Testis (tissue), 3 donors: Measurements from ENCODE around the gene MTSS2. TPM values are rescaled to one million over a fixed set of nuclear protein-coding genes. Genes with fewer than 3 reads are reported as not detected.

ENCODE experiments used
- DNase-seq: peaks from one replicate; pipeline ENCODE4 v3.0.0-alpha.2; 2019
- H3K27ac ChIP-seq, 2 donors: fragments of 200-600 bp; sonication (generic); one replicate each; pipeline ENCODE4 v1.5.1; 2019
- H3K27me3 ChIP-seq: fragments of 200-600 bp; sonication (generic); one replicate; pipeline ENCODE4 v1.5.1; 2019
- H3K36me3 ChIP-seq: fragments of 200-600 bp; sonication (generic); one replicate; pipeline ENCODE4 v1.5.1; 2017; ENCODE audit warnings: low read depth; ENCODE audit errors: missing control alignments
- H3K4me1 ChIP-seq: fragments of 200-600 bp; sonication (generic); one replicate; pipeline ENCODE4 v1.5.1; 2019
- H3K4me3 ChIP-seq, 2 donors: fragments of 200-600 bp; sonication (generic); one replicate each; pipeline ENCODE4 v1.5.1; 2017 to 2019
- H3K9me3 ChIP-seq: fragments of 200-600 bp; sonication (generic); one replicate; pipeline ENCODE4 v1.5.1; 2017
- POLR2A ChIP-seq: fragments of 450-650 bp; IDR thresholded peaks from one replicate; pipeline ENCODE4 v1.6.1; 2017; ENCODE audit warnings: antibody characterized with exemption, mild to moderate bottlenecking, moderate library complexity
- WGBS, 2 donors: methylation state at CpG; one replicate each; pipeline ENCODE4 v1.1.5; 2018; 5-methylcytosine and 5-hydroxymethylcytosine counted together
- intact Hi-C: fragments of 100-400 bp; cut with DNase I; formaldehyde crosslinking; loops from one replicate; pipeline ENCODE4 v1.15.1; 2023; ENCODE audit warnings: low total_unique reads
- polyA plus RNA-seq: library from polyadenylated mRNA; stranded (reverse); fragments of 350-450 nt; fragmentation: Illumina TruSeq; extraction: RNeasy Lipid Tissue Mini Kit (QIAGEN cat#74804); gene quantifications from one replicate; pipeline ENCODE4 v1.2.3, GENCODE V29; 2014; ENCODE audit warnings: low read depth, low replicate concordance; ENCODE audit not compliant: insufficient read depth
- total RNA-seq, 2 donors: library from RNA; depleted of rRNA; stranded (reverse); fragments of >200 nt; gene quantifications; one replicate each; pipeline ENCODE4 v1.2.3, GENCODE V29; 2016
- TF ChIP-seq, protein P1 (sequence below), 3 experiments: fragments of 450-650 bp in 2 of 3; fragments of 200-600 bp in 1 of 3; sonication (generic) in 1 of 3; IDR thresholded peaks; one replicate each; pipeline ENCODE4 v1.5.1; 2016 to 2019; ENCODE audit warnings: antibody characterized with exemption in 3 of 3, mild to moderate bottlenecking in 2 of 3, moderate library complexity in 1 of 3

MTSS2 gene
- total and polyA plus RNA-seq, 3 donors from 2014 or later = 24.6 to 28.7 (median 25.6) TPM

GRCh38 chr16:70653809-70654771 lies 31.8 kb downstream of the MTSS2 start:
- peak; percentile 89 for DNase-seq
- Histone ChIP-seq H3K4me3 (no peak overlapping the region), H3K36me3 (no peaks in the 10 kb centered on the region), H3K27ac (no peak overlapping the region), H3K9me3 (no peaks in the 10 kb centered on the region), H3K4me1 (peaks cover 8% of the 10 kb centered on the region), H3K27me3 (no peaks in the 10 kb centered on the region)
- WGBS, 2 donors = 33 to 46% methylated on average over 20 to 35 of the region's 35 CpGs
- intact Hi-C loops = loop anchor here (10.0 kb wide), 1 partner anchor 129 kb away; the partner anchor contains the start of genes COG4 and SF3B3
- no peak for TF ChIP-seq POLR2A
- TF ChIP-seq, protein P1, sequence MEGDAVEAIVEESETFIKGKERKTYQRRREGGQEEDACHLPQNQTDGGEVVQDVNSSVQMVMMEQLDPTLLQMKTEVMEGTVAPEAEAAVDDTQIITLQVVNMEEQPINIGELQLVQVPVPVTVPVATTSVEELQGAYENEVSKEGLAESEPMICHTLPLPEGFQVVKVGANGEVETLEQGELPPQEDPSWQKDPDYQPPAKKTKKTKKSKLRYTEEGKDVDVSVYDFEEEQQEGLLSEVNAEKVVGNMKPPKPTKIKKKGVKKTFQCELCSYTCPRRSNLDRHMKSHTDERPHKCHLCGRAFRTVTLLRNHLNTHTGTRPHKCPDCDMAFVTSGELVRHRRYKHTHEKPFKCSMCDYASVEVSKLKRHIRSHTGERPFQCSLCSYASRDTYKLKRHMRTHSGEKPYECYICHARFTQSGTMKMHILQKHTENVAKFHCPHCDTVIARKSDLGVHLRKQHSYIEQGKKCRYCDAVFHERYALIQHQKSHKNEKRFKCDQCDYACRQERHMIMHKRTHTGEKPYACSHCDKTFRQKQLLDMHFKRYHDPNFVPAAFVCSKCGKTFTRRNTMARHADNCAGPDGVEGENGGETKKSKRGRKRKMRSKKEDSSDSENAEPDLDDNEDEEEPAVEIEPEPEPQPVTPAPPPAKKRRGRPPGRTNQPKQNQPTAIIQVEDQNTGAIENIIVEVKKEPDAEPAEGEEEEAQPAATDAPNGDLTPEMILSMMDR (IDR thresholded peaks at IDR 0.05) = peak; percentile 92 to 98 (median 95)

- 86 to 88% methylated on average over 4 of the region's 4 CpGs for WGBS, 2 donors
- peaks cover 8% of the 10 kb centered on the region for H3K4me1 ChIP-seq
Observed at GRCh38 chr16:70653406-70653805, 32.4 kb downstream of the MTSS2 start.

DNA sequence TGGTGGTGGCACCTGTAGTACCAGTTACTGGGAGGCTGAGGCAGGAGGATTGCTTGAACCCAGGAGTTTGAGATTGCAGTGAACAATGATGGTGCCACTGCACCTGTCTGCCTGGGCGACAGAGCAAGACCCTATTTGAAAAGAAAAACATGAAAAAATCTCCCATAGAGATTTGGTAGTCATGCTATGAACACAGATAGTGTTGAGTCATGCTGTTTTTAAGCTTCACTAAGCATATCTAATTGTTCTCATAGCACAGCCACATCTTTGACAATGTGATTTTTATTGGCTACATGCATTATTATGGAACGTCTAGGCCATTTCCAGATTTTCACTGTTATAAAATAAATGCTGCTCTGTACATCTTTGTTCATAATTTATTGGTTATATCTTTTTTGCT lies 33.5 kb downstream of the MTSS2 start:
- peaks cover 14% of the 10 kb centered on the region for H3K4me1 ChIP-seq
- no peak for DNase-seq

More at GRCh38 chr16:70653406-70653805, 32.4 kb downstream of the MTSS2 start:
- intact Hi-C loops = loop anchor here (10.0 kb wide), 1 partner anchor 129 kb away; the partner anchor contains the start of genes COG4 and SF3B3
- no peak for TF ChIP-seq POLR2A
- TF ChIP-seq, protein P1 (IDR thresholded peaks at IDR 0.05) = no peak
- Histone ChIP-seq H3K9me3 (no peaks in the 10 kb centered on the region), H3K27me3 (no peaks in the 10 kb centered on the region), H3K4me3 (no peak overlapping the region), H3K27ac (no peak overlapping the region), H3K36me3 (no peaks in the 10 kb centered on the region)
- DNase-seq = no peak

GRCh38 chr16:70651524-70651923 lies 34.3 kb downstream of the MTSS2 start:
- TF ChIP-seq, protein P1 (IDR thresholded peaks at IDR 0.05) = no peak
- TF ChIP-seq POLR2A = no peak
- no peak overlapping the region for H3K4me3 ChIP-seq
- WGBS, 2 donors = 94 to 95% methylated on average over 3 of the region's 3 CpGs
- no peak for DNase-seq
- H3K9me3 ChIP-seq = no peaks in the 10 kb centered on the region
- no peaks in the 10 kb centered on the region for H3K36me3 ChIP-seq
- intact Hi-C loops = loop anchor here (10.0 kb wide), 1 partner anchor 127 kb away; the partner anchor contains the start of genes COG4 and SF3B3
- no peaks in the 10 kb centered on the region for H3K27me3 ChIP-seq
- peaks cover 22% of the 10 kb centered on the region for H3K4me1 ChIP-seq
- H3K27ac ChIP-seq = no peak overlapping the region

More for the DNA sequence above, 33.5 kb downstream of the MTSS2 start:
- intact Hi-C loops = loop anchor here (10.0 kb wide), 1 partner anchor 128 kb away; the partner anchor contains the start of genes COG4 and SF3B3
- Histone ChIP-seq H3K27me3 (no peaks in the 10 kb centered on the region), H3K4me3 (no peak overlapping the region), H3K9me3 (no peaks in the 10 kb centered on the region), H3K27ac (no peak overlapping the region), H3K36me3 (no peaks in the 10 kb centered on the region)
- WGBS, 2 donors = 72 to 80% methylated on average over 2 of the region's 2 CpGs
- no peak for TF ChIP-seq POLR2A
- TF ChIP-seq, protein P1 (IDR thresholded peaks at IDR 0.05) = no peak
